ENCODE data around the gene CARD10.

Gene CARD10

GRCh38 chr22:37484480-37485394 lies 34.5 kb downstream of the CARD10 start:
- Histone ChIP-seq H3K27me3 (ENCODE audit: insufficient read depth, poor library complexity, severe bottlenecking) (no peaks in the 10 kb centered on the region), H3K4me3 (replicated peaks; ENCODE audit: insufficient read depth, low read length) (peak overlapping the region; percentile 65), H3K27ac (replicated peaks) (peak overlapping the region; percentile 98)
- TF ChIP-seq, protein P1, sequence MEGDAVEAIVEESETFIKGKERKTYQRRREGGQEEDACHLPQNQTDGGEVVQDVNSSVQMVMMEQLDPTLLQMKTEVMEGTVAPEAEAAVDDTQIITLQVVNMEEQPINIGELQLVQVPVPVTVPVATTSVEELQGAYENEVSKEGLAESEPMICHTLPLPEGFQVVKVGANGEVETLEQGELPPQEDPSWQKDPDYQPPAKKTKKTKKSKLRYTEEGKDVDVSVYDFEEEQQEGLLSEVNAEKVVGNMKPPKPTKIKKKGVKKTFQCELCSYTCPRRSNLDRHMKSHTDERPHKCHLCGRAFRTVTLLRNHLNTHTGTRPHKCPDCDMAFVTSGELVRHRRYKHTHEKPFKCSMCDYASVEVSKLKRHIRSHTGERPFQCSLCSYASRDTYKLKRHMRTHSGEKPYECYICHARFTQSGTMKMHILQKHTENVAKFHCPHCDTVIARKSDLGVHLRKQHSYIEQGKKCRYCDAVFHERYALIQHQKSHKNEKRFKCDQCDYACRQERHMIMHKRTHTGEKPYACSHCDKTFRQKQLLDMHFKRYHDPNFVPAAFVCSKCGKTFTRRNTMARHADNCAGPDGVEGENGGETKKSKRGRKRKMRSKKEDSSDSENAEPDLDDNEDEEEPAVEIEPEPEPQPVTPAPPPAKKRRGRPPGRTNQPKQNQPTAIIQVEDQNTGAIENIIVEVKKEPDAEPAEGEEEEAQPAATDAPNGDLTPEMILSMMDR (IDR thresholded peaks at IDR 0.05; ENCODE audit: insufficient read depth, low read length): no peak
- TF ChIP-seq SPI1 (IDR thresholded peaks at IDR 0.05; ENCODE audit: borderline replicate concordance, low read depth) (peak; percentile 94), POLR2AphosphoS5 (IDR thresholded peaks at IDR 0.05; ENCODE audit: low read depth) (peak; percentile 67; the same call in 1 of the 2 replicates), GABPA (IDR thresholded peaks at IDR 0.05; ENCODE audit: low read depth) (peak; percentile 77)
- TF ChIP-seq, protein P2, sequence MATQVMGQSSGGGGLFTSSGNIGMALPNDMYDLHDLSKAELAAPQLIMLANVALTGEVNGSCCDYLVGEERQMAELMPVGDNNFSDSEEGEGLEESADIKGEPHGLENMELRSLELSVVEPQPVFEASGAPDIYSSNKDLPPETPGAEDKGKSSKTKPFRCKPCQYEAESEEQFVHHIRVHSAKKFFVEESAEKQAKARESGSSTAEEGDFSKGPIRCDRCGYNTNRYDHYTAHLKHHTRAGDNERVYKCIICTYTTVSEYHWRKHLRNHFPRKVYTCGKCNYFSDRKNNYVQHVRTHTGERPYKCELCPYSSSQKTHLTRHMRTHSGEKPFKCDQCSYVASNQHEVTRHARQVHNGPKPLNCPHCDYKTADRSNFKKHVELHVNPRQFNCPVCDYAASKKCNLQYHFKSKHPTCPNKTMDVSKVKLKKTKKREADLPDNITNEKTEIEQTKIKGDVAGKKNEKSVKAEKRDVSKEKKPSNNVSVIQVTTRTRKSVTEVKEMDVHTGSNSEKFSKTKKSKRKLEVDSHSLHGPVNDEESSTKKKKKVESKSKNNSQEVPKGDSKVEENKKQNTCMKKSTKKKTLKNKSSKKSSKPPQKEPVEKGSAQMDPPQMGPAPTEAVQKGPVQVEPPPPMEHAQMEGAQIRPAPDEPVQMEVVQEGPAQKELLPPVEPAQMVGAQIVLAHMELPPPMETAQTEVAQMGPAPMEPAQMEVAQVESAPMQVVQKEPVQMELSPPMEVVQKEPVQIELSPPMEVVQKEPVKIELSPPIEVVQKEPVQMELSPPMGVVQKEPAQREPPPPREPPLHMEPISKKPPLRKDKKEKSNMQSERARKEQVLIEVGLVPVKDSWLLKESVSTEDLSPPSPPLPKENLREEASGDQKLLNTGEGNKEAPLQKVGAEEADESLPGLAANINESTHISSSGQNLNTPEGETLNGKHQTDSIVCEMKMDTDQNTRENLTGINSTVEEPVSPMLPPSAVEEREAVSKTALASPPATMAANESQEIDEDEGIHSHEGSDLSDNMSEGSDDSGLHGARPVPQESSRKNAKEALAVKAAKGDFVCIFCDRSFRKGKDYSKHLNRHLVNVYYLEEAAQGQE (IDR thresholded peaks at IDR 0.05; ENCODE audit: insufficient replicate concordance, low read depth): no peak
- DNase-seq (ENCODE audit: low read depth in 1 of 2, low spot score in 1 of 2): peak; percentile 96 to 97

DNA sequence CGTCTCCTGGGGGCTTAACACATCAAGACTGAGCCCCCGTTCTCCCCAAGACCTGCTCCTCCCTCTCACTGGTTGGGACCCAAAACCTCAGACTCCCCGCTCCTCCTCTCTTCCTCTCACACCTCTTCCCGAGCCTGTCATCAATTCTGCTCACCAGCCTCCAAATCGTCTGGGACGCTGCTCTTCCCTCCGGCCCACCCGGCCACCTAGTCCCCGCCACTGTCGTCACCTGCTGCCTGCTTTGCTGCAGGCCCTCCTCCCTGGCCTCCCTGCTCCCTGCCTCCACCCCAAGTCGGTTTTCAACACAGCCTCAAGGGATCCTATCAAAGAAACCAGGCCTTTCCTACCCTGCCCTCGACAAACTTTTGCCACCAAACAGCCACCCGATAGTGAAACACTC lies 36.2 kb downstream of the CARD10 start:
- Histone ChIP-seq H3K4me3 (replicated peaks; ENCODE audit: insufficient read depth, low read length) (peak overlapping the region; percentile 65; the same call in 1 of the 2 replicates), H3K27ac (replicated peaks) (peak overlapping the region; percentile 98), H3K27me3 (ENCODE audit: insufficient read depth, poor library complexity, severe bottlenecking) (no peaks in the 10 kb centered on the region)
- TF ChIP-seq SPI1 (IDR thresholded peaks at IDR 0.05; ENCODE audit: borderline replicate concordance, low read depth) (no peak), GABPA (IDR thresholded peaks at IDR 0.05; ENCODE audit: low read depth) (no peak), POLR2AphosphoS5 (IDR thresholded peaks at IDR 0.05; ENCODE audit: low read depth) (no peak)
- TF ChIP-seq, protein P2 (IDR thresholded peaks at IDR 0.05; ENCODE audit: insufficient replicate concordance, low read depth): no peak
- TF ChIP-seq, protein P1 (IDR thresholded peaks at IDR 0.05; ENCODE audit: insufficient read depth, low read length): no peak
- no peak for DNase-seq (ENCODE audit: low read depth in 1 of 2, low spot score in 1 of 2)

GRCh38 chr22:37482244-37482643 lies 37.0 kb downstream of the CARD10 start:
- DNase-seq (ENCODE audit: low read depth in 1 of 2, low spot score in 1 of 2): no peak
- TF ChIP-seq, protein P2 (IDR thresholded peaks at IDR 0.05; ENCODE audit: insufficient replicate concordance, low read depth): no peak
- H3K4me3 ChIP-seq (replicated peaks; ENCODE audit: insufficient read depth, low read length): no peak overlapping the region
- no peak overlapping the region for H3K27ac ChIP-seq (replicated peaks)
- no peaks in the 10 kb centered on the region for H3K27me3 ChIP-seq (ENCODE audit: insufficient read depth, poor library complexity, severe bottlenecking)
